Vagina (tissue), 2 donors: ENCODE results near the gene TMC4. TPM values are rescaled to one million over a fixed set of nuclear protein-coding genes. Genes with fewer than 3 reads are reported as not detected.
"Not testable (repeated sequence)": the region's sequence is repeated elsewhere in the genome, so short reads cannot be mapped to it uniquely, and the experiment has no call there.

Experiments used
- DNase-seq, 2 donors: peaks; one replicate each; pipeline ENCODE4 v3.0.0-alpha.2; 2017; ENCODE audit errors: extremely low spot score in 2 of 2
- H3K27ac ChIP-seq: fragments of 200-600 bp; sonication (generic); one replicate; pipeline ENCODE4 v1.5.1; 2019
- H3K27me3 ChIP-seq: fragments of 200-600 bp; sonication (generic); one replicate; pipeline ENCODE4 v1.5.1; 2019
- H3K36me3 ChIP-seq, 2 donors: fragments of 200-600 bp; sonication (generic); one replicate each; pipeline ENCODE4 v1.5.1; 2017 to 2019
- H3K4me1 ChIP-seq: fragments of 200-600 bp; sonication (generic); one replicate; pipeline ENCODE4 v1.5.1; 2019
- H3K4me3 ChIP-seq, 2 donors: fragments of 200-600 bp; sonication (generic); 1 replicate in 1 of 2; 2 replicates in 1 of 2; pipeline ENCODE4 v1.5.1; 2016 to 2019
- H3K9me3 ChIP-seq: fragments of 200-600 bp; sonication (generic); one replicate; pipeline ENCODE4 v1.5.1; 2019
- CTCF ChIP-seq, 3 experiments: fragments of 450-650 bp in 2 of 3; fragments of 200-600 bp in 1 of 3; sonication (generic) in 1 of 3; IDR thresholded peaks; one replicate each; pipeline ENCODE4 v1.5.1; 2017 to 2019; ENCODE audit warnings: antibody characterized with exemption in 3 of 3, mild to moderate bottlenecking in 2 of 3, moderate library complexity in 2 of 3
- POLR2A ChIP-seq, 2 donors: fragments of 450-650 bp; IDR thresholded peaks; one replicate each; pipeline ENCODE4 v1.6.1; 2017; ENCODE audit warnings: antibody characterized with exemption in 2 of 2, mild to moderate bottlenecking in 2 of 2, moderate library complexity in 2 of 2
- POLR2AphosphoS5 ChIP-seq, 2 donors: sonication (generic); formaldehyde crosslinking; IDR thresholded peaks; one replicate each; pipeline ENCODE4 v1.9.0; 2017; ENCODE audit warnings: antibody characterized with exemption in 2 of 2, mild to moderate bottlenecking in 2 of 2, low read depth in 1 of 2; ENCODE audit not compliant: insufficient read depth in 1 of 2
- intact Hi-C: fragments of 100-400 bp; cut with DNase I; formaldehyde crosslinking; loops from one replicate; pipeline ENCODE4 v1.15.1; 2023
- total RNA-seq: library from RNA; depleted of rRNA; stranded (reverse); fragments of >200 nt; gene quantifications from one replicate; pipeline ENCODE4 v1.2.3, GENCODE V29; 2016

The TMC4 gene
- total RNA-seq, 1 donor from 2014 or later: 22.3 TPM

DNA sequence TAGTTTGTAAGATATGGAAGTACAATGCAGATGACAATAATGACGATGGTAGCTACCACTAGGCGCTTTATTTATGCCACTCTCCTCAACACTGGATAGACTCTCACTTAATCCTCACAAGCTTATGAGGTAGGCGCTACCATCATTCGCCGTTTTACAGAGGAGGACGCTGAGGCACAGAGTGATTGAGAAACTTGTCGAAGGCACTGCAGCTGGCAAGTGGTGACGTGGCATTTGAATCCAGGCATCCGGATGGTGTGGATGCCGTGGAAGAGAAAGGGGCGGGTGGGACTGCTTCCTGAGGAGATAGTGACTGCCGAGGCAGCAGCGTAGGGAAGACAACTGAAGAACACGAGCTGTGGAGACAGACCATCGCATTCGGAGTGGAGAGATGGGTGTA is 26.4 kb upstream of the TMC4 start:
- intact Hi-C loops: no loop called here
- H3K27ac ChIP-seq: no peak overlapping the region
- no peak overlapping the region for H3K4me3 ChIP-seq
- no peaks in the 10 kb centered on the region for H3K27me3 ChIP-seq
- peaks cover 39% of the 10 kb centered on the region for H3K4me1 ChIP-seq
- no peak for DNase-seq
- no peak for TF ChIP-seq POLR2A (IDR thresholded peaks at IDR 0.05)
- TF ChIP-seq POLR2AphosphoS5 (IDR thresholded peaks at IDR 0.05; ENCODE audit: insufficient read depth in 1 of 2, low read depth in 1 of 2): no peak
- no peak for TF ChIP-seq CTCF (IDR thresholded peaks at IDR 0.05)
- H3K9me3 ChIP-seq: no peaks in the 10 kb centered on the region
- peaks cover 0 to 35% of the 10 kb centered on the region in 2 donors for H3K36me3 ChIP-seq

DNA sequence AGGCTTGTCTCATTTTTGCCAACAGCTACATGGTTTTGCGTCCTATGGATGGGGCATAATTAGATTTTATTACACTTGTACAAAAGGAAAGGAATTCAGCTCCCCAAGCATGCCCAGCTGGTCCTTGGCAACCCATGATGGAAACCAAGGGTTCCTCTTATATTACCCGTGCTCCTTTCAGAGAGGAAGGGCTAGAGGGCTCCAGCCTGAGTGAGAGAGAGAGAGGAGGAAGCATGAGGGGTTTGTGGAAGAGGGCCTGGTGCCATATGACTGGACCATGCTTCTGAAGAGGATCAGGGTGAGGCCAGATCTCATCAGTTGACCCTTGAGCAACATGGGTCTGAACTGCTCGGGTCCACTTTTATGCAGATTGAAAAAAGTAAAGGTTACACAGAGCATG is 24.2 kb upstream of the TMC4 start:
- no peak for DNase-seq
- no peaks in the 10 kb centered on the region for H3K9me3 ChIP-seq
- peaks cover 0 to 27% of the 10 kb centered on the region in 2 donors for H3K36me3 ChIP-seq
- H3K4me3 ChIP-seq: no peak overlapping the region
- no peaks in the 10 kb centered on the region for H3K27me3 ChIP-seq
- TF ChIP-seq POLR2AphosphoS5 (IDR thresholded peaks at IDR 0.05; ENCODE audit: insufficient read depth in 1 of 2, low read depth in 1 of 2) (no peak), CTCF (IDR thresholded peaks at IDR 0.05) (no peak)
- peaks cover 28% of the 10 kb centered on the region for H3K4me1 ChIP-seq
- intact Hi-C loops: no loop called here
- H3K27ac ChIP-seq: no peak overlapping the region

- no peak for DNase-seq
- intact Hi-C loops: no loop called here
- TF ChIP-seq POLR2A (IDR thresholded peaks at IDR 0.05) (no peak), POLR2AphosphoS5 (IDR thresholded peaks at IDR 0.05; ENCODE audit: insufficient read depth in 1 of 2, low read depth in 1 of 2) (no peak), CTCF (IDR thresholded peaks at IDR 0.05) (no peak)
Measured at GRCh38 chr19:54196536-54196935, 23.6 kb upstream of the TMC4 start.

GRCh38 chr19:54194463-54194862 is 21.5 kb upstream of the TMC4 start:
- intact Hi-C loops, DNase-seq, H3K4me3 ChIP-seq, H3K9me3 ChIP-seq, H3K27ac ChIP-seq, H3K27me3 ChIP-seq: not testable (repeated sequence)
- H3K36me3 ChIP-seq: peaks cover 0 to 21% of the 10 kb centered on the region in 2 donors
- peaks cover 20% of the 10 kb centered on the region for H3K4me1 ChIP-seq

More at GRCh38 chr19:54196536-54196935, 23.6 kb upstream of the TMC4 start:
- Histone ChIP-seq H3K4me3 (no peak overlapping the region), H3K4me1 (peaks cover 28% of the 10 kb centered on the region), H3K36me3 (peaks cover 0 to 22% of the 10 kb centered on the region in 2 donors), H3K9me3 (no peaks in the 10 kb centered on the region), H3K27ac (no peak overlapping the region), H3K27me3 (no peaks in the 10 kb centered on the region)

- Histone ChIP-seq H3K4me1 (peaks cover 30% of the 10 kb centered on the region), H3K9me3 (no peaks in the 10 kb centered on the region), H3K4me3 (no peak overlapping the region), H3K27me3 (no peaks in the 10 kb centered on the region), H3K27ac (no peak overlapping the region), H3K36me3 (peaks cover 0 to 21% of the 10 kb centered on the region in 2 donors)
- intact Hi-C loops: no loop called here
- DNase-seq: no peak
- TF ChIP-seq POLR2AphosphoS5 (IDR thresholded peaks at IDR 0.05; ENCODE audit: insufficient read depth in 1 of 2, low read depth in 1 of 2) (no peak), POLR2A (IDR thresholded peaks at IDR 0.05) (no peak), CTCF (IDR thresholded peaks at IDR 0.05) (no peak)
Measured at GRCh38 chr19:54193011-54193410, 20.1 kb upstream of the TMC4 start.
